ENCODE data around the gene RPTOR.
A peak's percentile ranks its signal among the peaks of the same experiment; 100 is the strongest.

The RPTOR gene

GRCh38 chr17:80765241-80765961 lies 220.8 kb downstream of the RPTOR start:
- H4K20me1 ChIP-seq (ENCODE audit: insufficient read depth, low read length) = no peaks in the 10 kb centered on the region
- H3K4me3 ChIP-seq (ENCODE audit: low read length) = no peak overlapping the region
- peaks cover 24% of the 10 kb centered on the region for H3K4me1 ChIP-seq (ENCODE audit: low read length)
- H3K9ac ChIP-seq (ENCODE audit: low read length) = no peak overlapping the region
- peak overlapping the region; percentile 26; the same call in 1 of the 2 replicates for H3K27ac ChIP-seq (ENCODE audit: low read length)
- H3K36me3 ChIP-seq (replicated peaks; ENCODE audit: low read depth, low read length) = peaks cover 3% of the 10 kb centered on the region
- H3K9me3 ChIP-seq (ENCODE audit: insufficient read depth, low read length) = no peaks in the 10 kb centered on the region
- no peaks in the 10 kb centered on the region for H3K79me2 ChIP-seq (ENCODE audit: low read length)
- peak overlapping the region; percentile 43 for H3K4me2 ChIP-seq (ENCODE audit: low read length)
- no peaks in the 10 kb centered on the region for H3K27me3 ChIP-seq (ENCODE audit: low read depth, low read length)
- TF ChIP-seq CTCF (IDR thresholded peaks at IDR 0.05; ENCODE audit: low read depth, low read length) = no peak
- no peak for TF ChIP-seq EZH2phosphoT487 (IDR thresholded peaks at IDR 0.05; ENCODE audit: low read depth)
- no peak overlapping the region for H2AFZ ChIP-seq (ENCODE audit: low read depth, low read length)

- Histone ChIP-seq H3K4me2 (ENCODE audit: low read length) (no peak overlapping the region), H3K4me3 (ENCODE audit: low read length) (no peak overlapping the region), H3K9ac (ENCODE audit: low read length) (no peak overlapping the region), H3K4me1 (ENCODE audit: low read length) (peaks cover 14% of the 10 kb centered on the region), H2AFZ (ENCODE audit: low read depth, low read length) (no peak overlapping the region), H3K36me3 (replicated peaks; ENCODE audit: low read depth, low read length) (peaks cover 3% of the 10 kb centered on the region), H3K27ac (ENCODE audit: low read length) (no peak overlapping the region), H3K27me3 (ENCODE audit: low read depth, low read length) (no peaks in the 10 kb centered on the region), H4K20me1 (ENCODE audit: insufficient read depth, low read length) (no peaks in the 10 kb centered on the region), H3K9me3 (ENCODE audit: insufficient read depth, low read length) (no peaks in the 10 kb centered on the region), H3K79me2 (ENCODE audit: low read length) (no peaks in the 10 kb centered on the region)
- TF ChIP-seq CTCF (IDR thresholded peaks at IDR 0.05; ENCODE audit: low read depth, low read length) = no peak
- no peak for TF ChIP-seq EZH2phosphoT487 (IDR thresholded peaks at IDR 0.05; ENCODE audit: low read depth)
These were observed 221.7 kb downstream of the RPTOR start for GRCh38 chr17:80766290-80766855.

- Histone ChIP-seq H4K20me1 (ENCODE audit: insufficient read depth, low read length) (no peaks in the 10 kb centered on the region), H3K9me3 (ENCODE audit: insufficient read depth, low read length) (no peaks in the 10 kb centered on the region), H3K36me3 (replicated peaks; ENCODE audit: low read depth, low read length) (peaks cover 1% of the 10 kb centered on the region), H2AFZ (ENCODE audit: low read depth, low read length) (no peak overlapping the region), H3K9ac (ENCODE audit: low read length) (no peak overlapping the region), H3K27ac (ENCODE audit: low read length) (no peak overlapping the region), H3K4me3 (ENCODE audit: low read length) (no peak overlapping the region), H3K4me2 (ENCODE audit: low read length) (no peak overlapping the region), H3K4me1 (ENCODE audit: low read length) (peaks cover 10% of the 10 kb centered on the region), H3K79me2 (ENCODE audit: low read length) (no peaks in the 10 kb centered on the region), H3K27me3 (ENCODE audit: low read depth, low read length) (no peaks in the 10 kb centered on the region)
- no peak for TF ChIP-seq CTCF (IDR thresholded peaks at IDR 0.05; ENCODE audit: low read depth, low read length)
- no peak for TF ChIP-seq EZH2phosphoT487 (IDR thresholded peaks at IDR 0.05; ENCODE audit: low read depth)
These were observed 223.8 kb downstream of the RPTOR start for GRCh38 chr17:80768389-80768788.

- H2AFZ ChIP-seq (ENCODE audit: low read depth, low read length) = no peak overlapping the region
- no peak overlapping the region for H3K27ac ChIP-seq (ENCODE audit: low read length)
- no peaks in the 10 kb centered on the region for H4K20me1 ChIP-seq (ENCODE audit: insufficient read depth, low read length)
- no peak overlapping the region for H3K4me3 ChIP-seq (ENCODE audit: low read length)
- no peaks in the 10 kb centered on the region for H3K9me3 ChIP-seq (ENCODE audit: insufficient read depth, low read length)
- H3K36me3 ChIP-seq (replicated peaks; ENCODE audit: low read depth, low read length) = no peaks in the 10 kb centered on the region
- TF ChIP-seq CTCF (IDR thresholded peaks at IDR 0.05; ENCODE audit: low read depth, low read length) (no peak), EZH2phosphoT487 (IDR thresholded peaks at IDR 0.05; ENCODE audit: low read depth) (no peak)
- H3K4me2 ChIP-seq (ENCODE audit: low read length) = no peak overlapping the region
- no peaks in the 10 kb centered on the region for H3K79me2 ChIP-seq (ENCODE audit: low read length)
- no peaks in the 10 kb centered on the region for H3K27me3 ChIP-seq (ENCODE audit: low read depth, low read length)
- no peak overlapping the region for H3K9ac ChIP-seq (ENCODE audit: low read length)
- peaks cover 10% of the 10 kb centered on the region for H3K4me1 ChIP-seq (ENCODE audit: low read length)
These were observed 224.3 kb downstream of the RPTOR start for GRCh38 chr17:80768936-80769335.
